Measurements from ENCODE around the gene RAD17. TPM values are rescaled to one million over a fixed set of nuclear protein-coding genes. Genes with fewer than 3 reads are reported as not detected.
"Not testable (repeated sequence)": the region's sequence is repeated elsewhere in the genome, so short reads cannot be mapped to it uniquely, and the experiment has no call there.

Gene RAD17, protein sequence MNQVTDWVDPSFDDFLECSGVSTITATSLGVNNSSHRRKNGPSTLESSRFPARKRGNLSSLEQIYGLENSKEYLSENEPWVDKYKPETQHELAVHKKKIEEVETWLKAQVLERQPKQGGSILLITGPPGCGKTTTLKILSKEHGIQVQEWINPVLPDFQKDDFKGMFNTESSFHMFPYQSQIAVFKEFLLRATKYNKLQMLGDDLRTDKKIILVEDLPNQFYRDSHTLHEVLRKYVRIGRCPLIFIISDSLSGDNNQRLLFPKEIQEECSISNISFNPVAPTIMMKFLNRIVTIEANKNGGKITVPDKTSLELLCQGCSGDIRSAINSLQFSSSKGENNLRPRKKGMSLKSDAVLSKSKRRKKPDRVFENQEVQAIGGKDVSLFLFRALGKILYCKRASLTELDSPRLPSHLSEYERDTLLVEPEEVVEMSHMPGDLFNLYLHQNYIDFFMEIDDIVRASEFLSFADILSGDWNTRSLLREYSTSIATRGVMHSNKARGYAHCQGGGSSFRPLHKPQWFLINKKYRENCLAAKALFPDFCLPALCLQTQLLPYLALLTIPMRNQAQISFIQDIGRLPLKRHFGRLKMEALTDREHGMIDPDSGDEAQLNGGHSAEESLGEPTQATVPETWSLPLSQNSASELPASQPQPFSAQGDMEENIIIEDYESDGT
- polyA plus RNA-seq (2013, experiment 1 of 2; ENCODE audit: insufficient read length): 20.6 TPM
- polyA plus RNA-seq (2013, experiment 2 of 2; ENCODE audit: insufficient read length): 20.1 TPM

DNA sequence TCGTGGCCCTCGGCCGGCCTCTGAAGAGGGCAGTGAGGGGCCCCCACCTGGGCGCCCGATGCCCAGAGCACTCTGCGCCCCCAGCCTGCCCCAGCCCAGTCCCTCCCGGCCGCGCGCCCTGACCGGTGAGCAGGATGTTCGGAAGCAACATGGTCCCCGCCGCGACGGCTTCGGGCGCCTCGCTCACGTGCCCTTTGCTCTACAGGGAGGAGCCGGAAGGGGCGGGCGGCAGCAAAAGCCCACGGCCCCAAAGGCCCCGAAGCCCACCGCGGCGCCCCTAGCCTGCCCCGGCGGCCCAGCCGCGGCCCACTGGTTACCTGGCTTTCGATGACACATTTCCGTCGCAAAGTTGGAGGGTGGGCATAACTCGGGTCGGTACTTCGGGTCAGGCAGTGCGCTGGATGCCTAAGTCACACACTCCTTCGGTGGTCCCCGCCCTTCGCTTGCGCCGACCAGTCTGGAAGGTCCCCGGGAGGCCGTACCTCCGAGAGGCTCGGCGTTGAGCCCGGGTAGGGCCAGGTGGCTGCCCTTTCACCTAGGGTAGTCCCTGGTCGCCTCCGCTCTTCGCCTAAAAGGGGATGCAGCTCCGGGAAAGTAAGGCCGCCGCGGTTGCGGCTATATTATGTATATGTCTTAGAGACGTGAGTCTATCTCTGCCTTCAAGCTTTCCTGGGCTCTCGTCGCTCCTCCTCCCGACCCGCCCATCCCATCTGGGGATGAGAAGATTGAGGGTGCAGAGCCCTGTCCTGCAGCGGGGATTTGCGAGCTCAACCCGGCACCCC is at the start of gene RAD17, which contains the start of the genes AK6 and TAF9:
Gene RAD17, plus strand, starts transcription at position 479 of the 782 bp plus-strand sequence. CDS start 2,391 bp downstream, outside the sequence.
Gene AK6, minus strand, starts transcription at position 181 of the 782 bp plus-strand sequence. Its CDS starts 30 bp downstream, at position 151.
Gene TAF9, minus strand, starts transcription at position 181 of the 782 bp plus-strand sequence. CDS start 3,783 bp downstream, outside the sequence.
- peak; percentile 90 for DNase-seq

DNA sequence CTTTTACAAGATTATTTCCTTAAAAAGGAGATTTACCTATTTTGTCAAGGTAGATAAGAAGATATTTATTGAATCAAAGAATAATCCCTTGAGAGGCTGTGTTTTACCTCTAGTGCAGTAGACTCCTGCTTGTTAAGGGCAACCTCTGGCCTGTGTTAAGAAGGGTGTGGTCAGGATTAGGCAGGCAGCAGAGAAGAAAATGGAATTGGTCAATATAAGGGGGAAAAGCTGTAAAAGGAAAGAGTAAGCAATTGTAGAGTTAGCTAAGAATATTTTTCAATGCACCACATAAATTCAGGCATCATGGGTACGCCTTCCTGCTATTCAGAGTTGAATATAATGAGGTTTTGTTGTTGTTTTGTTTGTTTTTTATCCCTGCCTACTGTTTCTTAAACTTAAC is 43.3 kb upstream of the RAD17 start:
- no peak for DNase-seq

DNA sequence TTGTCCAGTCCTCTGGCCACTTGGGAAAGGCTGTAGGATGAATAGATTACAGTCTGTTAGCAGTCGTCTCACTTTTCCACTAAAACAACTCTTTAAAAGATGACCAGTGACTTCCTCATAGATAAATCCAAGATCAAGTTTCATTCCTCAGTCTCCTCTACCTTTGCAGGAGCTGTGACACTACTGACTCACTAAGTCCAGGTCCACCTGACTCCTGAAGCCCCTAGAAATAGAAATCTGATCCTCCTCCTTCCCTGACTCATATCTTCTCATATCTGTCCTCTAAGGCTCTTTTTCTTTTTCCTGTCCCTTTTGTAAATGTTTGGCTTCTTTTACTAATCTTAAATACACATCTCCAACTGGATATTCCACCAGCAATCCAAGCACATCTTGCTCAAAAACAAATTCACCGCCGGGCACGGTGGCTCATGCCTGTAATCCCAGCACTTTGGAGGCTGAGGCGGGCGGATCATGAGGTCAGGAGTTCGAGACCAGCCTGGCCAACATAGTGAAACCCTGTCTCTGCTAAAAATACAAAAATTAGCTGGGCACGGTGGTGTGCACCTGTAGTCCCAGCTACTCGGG is 39.6 kb upstream of the RAD17 start:
- DNase-seq: no peak

DNA sequence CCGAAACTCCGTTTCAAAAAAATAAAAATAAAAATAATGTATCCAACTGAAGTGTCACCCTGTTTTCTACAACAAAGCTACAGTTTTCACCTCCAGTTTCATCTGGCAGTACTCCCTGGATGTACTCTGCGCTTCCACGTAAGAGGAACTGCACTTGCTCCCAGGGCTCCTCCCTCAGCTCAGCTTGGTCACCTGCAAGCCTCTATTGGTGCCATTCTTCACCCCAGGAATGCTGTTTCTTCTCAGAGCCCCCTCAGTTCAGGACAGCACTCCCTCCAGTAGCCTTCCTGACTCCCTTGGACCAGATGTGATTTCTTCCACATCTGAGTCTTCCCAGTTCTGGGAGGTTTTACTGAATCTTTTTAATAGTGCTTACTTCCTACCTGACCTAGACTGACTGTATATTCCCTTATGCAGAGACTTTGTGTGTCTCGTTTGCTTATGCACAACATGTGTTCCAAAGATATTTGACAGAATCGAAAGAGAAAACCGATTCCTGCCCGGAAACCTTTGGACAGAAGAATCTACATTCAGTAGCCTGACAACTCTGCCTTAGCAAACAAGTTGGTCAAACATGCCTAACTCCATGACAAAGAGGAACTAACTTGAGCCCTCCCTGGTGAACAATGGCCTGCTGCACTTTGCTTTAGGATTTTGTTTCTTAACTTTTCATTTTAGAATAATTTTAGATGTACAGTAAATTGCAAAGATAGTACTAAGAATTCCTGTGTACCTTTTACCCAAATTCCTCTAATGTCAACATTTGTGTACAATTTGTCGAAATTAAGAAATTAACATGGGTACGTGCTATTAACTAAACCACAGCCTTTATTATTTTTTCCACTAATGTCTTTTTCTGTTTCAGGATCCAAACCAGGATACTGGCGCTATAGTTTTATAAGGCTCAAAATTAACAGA is 37.8 kb upstream of the RAD17 start:
- DNase-seq: no peak

DNA sequence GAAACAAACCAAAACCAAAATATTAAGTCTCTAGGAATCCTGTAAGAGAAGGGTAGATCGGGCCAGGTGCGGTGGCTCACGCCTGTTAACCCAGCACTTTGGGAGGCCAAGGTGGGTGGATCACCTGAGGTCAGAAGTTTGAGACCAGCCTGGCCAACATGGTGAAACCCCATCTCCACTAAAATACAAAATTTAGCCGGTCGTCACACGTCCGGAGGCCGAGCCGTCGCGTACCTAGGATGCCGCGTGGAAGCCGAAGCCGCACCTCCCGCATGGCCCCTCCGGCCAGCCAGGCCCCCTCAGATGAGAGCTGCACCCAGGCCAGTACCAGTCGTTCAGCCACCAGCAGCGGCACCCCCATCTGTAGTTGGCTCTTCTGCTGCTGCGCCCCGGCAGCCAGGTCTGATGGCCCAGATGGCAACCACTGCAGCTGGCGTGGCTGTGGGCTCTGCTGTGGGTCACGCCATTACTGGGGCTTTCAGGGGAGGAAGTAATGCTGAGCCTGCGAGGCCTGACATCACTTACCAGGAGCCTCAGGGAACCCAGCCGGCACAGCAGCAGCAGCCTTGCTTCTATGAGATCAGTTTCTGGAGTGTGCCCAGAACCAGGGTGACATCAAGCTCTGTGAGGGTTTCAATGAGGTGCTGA is 35.8 kb upstream of the RAD17 start:
- DNase-seq: not testable (repeated sequence)

DNA sequence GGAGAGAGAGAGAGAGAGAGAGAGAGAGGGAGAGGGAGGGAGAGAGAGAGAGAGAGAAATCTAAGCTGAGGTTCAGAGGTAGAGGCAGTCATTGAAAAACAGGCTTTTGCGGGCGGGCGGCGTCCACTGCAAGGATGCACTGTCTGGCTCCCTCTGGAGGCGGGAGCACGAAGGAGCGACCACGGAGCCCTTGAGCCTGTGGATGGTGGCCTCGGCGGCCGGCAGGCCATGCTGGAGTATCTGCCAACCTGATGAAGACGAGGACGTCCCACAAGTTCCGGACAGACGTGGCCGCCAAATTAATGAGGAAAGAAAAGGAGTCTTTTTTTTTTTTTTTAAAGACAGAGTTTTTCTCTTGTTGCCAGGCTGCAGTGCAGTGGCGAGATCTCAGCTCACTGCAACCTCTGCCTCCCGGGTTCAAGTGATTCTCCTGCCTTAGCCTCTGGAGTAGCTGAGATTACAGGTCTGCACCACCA is 34.8 kb upstream of the RAD17 start:
- peak; percentile 75 for DNase-seq

DNA sequence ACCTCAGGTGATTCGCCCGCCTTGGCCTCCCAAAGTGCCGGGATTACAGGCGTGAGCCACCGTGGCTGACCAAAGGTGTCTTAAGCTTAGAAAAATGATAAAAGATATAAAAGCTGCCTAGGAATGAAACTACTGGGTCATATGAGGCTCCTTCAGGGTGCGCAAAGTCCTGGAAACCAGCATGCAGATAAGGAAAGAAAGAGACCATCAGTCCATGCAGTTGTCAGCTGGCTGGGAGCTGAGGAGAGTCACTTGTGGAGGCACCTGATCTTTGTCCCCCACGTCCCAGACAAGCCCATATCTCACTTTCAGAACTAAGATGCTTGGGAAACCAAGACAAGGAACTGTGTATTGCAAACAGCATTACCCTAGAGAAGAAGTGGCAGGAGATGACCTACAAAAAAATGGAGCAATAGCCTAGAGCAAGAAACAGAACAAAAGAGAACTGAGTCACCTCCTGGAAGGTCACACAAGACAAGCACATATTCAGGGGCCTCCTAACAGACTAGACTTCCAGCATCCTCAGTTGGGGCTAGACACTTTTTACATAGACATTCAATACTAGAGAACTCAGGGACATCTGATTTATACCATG is 34.2 kb upstream of the RAD17 start:
- no peak for DNase-seq

DNA sequence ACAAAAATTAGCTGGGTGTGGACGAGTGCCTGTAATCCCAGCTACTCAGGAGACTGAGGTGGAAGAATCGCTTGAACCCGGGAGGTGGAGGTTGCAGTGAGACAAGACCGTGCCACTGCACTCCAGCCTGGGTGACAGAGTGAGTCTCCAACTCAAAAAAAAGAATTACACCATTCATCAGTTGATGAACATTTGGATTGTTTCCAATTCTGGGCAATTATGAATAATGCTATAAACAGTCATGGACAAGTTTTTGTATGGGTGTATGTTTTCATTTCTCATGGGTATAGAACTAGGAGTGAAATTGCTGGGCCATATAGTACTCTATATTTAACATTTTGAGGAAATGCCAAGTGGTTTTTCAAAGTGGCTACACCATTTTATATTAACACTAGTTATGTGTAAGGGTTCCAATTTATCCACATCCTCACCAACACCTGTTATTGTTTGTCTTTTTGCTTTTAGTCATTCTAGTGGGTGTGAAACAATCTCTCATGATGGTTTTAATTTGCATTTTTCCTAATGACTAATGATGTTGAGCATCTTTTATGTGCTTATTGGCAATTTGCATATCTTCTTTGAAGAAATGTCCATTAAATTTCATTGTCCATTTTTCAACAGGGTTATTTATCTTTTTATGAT is 28.0 kb upstream of the RAD17 start:
- DNase-seq: peak; percentile 40

DNA sequence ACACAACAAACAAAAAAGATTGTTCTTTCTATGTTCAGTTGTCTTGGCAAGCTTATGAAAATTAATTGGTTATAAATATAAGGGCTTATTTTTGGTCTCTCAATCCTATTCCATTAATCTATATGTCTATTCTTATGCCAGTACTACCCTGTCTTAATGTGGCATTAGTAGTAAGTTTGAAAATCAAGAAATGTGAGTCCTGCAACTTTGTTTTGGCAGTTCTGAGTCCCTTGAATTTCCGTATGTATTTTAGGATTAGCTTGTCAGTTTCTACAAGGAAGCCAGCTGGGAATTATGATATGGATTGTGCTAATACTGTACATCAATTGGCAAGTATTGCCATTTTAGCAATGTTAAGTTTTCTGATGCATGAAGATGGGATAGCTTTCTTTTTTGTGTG is 26.5 kb upstream of the RAD17 start:
- no peak for DNase-seq

DNA sequence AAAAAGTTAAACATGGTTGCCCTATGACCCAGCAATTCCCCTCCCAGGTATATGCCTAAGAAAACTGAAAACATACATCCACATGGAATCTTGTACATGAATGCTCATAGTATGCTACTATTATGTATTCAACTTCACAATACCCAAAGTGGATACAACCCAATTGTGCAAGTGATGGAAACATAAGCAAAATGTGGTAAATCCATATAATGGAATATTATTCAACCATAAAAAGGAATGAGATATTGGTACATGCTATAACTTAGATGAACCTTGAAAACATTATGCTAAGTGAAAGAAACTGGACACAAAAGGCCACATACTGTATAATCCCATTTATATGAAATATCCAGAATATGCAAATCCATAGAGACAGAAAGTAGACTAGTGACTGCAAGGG is 19.0 kb upstream of the RAD17 start:
- no peak for DNase-seq

DNA sequence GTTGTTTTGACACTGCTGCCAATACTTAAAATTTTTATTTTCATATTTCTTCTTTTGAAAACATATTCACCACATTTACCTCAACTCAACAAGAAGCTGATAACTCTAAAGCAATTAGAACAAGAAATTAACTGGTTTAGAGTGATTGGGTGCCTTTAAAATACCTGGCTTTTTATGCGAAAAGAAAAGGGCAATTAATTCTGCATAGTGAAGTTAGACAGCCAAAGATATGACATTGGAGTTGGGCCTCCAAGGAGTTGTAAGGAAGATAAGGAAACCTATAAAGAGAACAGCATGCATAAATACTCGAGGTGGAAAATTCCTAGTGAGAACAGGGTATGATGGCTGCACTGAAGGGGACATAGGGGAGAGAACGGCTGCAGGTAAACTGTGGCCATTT is 9.9 kb upstream of the RAD17 start:
- no peak for DNase-seq

DNA sequence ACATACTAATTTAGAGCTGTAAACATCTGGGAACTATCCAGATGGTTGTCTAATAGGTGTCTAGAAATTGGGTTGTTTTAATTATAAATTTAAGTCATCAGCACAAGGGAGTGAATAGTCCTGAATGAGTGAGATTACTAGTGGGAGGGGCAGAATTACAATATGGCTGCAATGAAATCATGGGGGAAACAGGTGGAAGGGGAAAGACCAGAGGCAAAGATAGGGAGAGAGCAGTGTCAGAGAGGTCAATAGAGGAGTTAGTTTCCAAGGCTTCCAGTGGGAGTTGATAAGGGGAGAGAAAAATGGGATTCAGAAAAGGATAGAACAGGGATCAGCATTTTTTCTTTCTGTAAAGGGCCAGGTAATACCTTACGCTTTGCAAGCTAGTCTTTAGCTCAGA is 9.2 kb upstream of the RAD17 start:
- no peak for DNase-seq

DNA sequence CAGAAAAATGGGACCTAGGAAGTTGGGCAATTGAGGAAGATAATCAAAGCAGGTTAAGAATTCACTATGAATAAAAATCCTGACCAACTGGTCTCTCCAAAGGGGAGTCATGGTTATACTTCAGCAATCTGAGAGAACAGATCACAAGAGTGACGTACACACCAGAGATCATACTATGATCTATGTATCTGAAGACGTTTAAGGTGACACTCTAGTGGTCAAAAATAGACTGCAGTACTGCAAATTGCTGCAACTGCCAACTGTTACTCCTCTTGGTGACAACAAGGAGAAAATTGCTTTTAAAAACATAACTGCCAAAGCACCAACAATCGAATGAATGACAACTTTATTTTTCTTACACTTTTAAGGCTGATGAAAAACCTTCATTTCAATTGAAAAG is 5.2 kb upstream of the RAD17 start:
- peak; percentile 33 for DNase-seq

DNA sequence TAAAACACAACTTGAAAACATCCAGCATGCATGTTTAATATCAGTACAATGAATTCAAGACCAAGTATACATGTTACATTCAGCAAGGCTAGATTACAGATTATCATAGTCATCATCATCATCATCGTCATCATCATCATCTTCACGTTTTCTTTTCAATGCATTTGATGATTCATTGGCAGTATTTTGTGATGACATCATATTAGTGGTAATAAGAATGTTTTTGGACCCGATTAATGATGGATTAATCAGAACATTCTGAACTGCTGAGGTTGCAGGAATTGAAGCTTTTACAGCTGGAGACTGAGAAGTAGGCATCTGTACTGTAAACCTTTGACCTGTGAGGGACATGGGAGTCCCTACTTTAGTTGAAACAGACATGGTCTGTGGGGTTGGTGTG is 4.8 kb upstream of the RAD17 start:
- no peak for DNase-seq

DNA sequence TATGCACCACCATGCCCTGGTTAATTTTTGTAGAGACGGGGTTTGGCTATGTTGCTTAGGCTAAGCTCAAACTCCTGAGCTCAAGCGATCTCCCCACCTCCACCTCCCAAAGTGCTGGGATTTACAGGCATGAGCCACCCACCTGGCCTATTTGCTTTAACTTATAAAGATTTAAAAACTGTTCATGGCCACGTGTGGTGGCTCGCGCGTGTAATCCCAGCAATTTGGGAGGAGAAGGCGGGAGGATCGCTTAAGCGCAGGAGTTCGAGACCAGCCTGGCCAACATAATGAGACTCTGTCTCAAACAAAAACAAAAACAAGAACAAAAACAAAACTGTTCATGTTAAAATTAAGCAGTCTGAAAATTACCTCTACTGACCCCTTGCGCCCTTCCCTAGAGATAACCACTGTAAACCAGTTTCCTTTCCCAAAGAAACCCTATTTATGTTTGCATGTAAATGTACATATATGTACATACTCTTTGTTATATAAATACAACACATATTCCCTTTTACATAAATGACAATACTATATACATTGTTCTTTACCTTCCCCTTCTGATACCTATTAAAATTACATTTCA is 1.8 kb upstream of the RAD17 start:
- no peak for DNase-seq

DNA sequence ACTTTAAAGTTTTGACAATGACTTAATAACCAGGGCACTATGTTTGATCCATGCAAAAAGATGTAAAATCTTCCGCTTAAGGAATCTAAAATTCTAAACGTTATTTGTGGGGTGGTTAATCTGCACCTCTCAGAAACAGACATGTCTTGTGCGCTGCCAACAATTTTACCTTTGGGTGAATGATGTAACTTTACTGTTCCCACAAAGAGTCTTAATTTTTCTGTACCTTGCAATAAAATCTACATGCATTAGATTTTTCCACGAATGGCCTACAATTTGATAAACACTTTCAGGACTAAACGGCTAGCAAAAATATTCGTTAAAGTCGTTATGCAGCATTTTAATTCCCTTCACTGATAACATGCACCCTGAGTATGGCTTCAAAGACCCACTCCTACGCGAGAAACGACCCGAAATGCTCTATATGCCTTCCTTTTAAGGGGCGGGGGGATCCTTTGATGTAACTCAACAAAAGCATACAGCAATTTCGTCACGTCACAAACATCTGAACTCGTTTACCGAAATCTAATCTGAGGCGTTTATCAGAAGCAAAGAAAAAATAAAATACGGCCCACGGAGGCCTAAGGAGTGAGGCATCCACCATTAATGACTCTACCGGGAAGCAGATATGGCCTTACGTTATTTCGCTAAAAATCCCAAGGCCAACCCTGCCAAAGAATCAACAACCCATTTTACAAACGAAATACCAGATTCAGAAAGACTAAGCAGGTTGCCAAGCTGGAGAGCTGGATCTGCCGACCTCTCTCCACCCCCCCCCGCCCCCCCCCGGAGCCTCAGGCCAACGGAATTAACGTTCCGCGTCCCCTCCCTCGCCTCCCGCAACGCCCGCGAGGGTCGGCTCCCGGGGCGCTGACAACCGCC is 919 bp upstream of the RAD17 start:
- no peak for DNase-seq

DNA sequence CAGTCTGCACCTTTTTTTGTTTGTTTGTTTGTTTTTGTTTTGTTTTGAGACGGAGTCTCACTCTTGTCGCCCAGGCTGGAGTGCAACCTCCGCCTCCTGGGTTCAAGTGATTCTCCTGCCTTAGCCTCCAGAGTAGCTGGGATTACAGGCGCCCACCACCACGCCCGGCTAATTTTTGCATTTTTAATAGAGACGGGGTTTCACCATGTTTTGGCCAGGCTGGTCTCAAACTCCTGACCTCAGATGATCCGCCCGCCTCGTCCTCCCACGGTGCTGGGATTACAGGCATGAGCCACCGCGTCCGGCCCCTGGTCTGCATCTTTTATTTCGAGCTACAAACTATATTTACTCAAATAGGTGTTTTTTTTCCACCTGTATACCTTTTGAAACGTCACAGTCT is 717 bp downstream of the RAD17 start:
- not testable (repeated sequence) for DNase-seq

DNA sequence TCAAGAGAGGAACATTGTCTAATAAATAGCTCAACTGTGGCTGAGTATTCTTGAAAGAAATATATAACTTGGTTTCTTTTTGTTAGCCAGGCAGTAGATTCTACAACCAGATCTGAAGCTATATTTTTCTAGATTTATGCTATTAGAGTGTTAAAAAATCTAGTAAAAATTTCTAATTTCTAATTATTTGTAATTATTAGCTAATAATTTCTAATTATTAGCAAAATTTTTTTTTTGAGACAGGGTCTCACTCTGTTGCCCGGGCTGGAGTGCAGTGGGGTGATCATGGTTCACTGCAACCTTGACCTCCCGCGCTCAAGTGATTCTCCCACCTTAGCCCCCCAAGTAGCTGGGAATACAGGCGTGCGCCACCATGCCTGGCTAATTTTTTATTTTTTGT is 2.8 kb downstream of the RAD17 start:
- DNase-seq: no peak
